Urothelium cell line (cell line): ENCODE results near the gene FHL1.
A peak's percentile ranks its signal among the peaks of the same experiment; 100 is the strongest.
"Not testable (repeated sequence)": the region's sequence is repeated elsewhere in the genome, so short reads cannot be mapped to it uniquely, and the experiment has no call there.

ENCODE experiments used
- DNase-seq: peaks from one replicate; pipeline ENCODE4 v3.0.0; 2011; ENCODE audit warnings: low spot score, mixed read lengths
- FAIRE-seq: peaks from 2 replicates; lab custom pipeline; 2011; peaks lifted over from hg19 to GRCh38; lab: Jason Lieb, UNC

FHL1 gene

GRCh38 chrX:136147315-136147901, at the start of gene FHL1:
Gene FHL1 (plus strand): TSS chrX:136147533.
- DNase-seq (peak; percentile 45), FAIRE-seq (no peak)

DNA sequence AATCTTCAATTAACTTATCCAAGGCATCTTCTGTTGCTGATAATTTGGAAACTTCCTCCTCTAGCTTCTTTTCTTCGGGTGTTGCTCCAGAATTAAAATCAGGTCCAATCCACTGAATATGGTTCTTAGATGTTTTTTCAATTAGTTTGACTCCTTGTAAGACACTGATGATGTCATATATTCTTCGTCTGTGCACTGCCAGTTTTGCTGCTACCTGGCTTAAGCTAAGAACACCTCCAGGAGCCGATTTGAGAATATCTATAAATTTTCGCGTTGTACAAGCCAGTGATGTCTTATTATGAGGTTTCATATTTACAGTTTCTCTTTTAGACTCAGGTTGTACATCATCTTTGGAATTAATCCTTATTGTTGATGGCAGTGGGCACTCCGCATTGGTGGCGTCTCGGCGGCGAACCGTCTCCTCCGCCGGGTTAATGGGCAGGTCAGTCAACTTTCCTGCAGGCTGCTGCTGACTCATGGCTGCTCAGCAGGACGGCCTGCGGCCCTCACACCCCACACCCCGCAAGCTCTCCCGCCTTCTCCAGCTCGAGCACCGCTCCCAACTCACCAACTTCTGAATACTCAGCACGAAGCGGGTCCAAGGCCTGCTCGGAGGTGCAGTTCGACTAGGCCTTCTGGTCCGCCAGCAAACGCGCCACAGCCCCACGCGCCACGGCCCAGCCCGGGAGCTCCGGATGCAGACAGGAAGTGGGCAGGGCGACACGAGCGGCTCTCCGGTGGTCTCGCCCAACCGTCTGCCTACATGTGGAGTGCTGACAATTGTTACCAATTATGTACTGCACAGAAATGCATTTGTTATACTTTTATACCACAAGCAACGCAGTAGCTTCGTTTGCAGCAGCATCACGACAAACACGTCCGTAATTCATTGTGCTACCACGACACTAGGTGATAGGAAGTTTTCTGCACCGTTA, 49.2 kb upstream of the FHL1 start:
- FAIRE-seq (no peak), DNase-seq (no peak)

GRCh38 chrX:136104936-136105335, 42.4 kb upstream of the FHL1 start:
- no peak for FAIRE-seq
- DNase-seq, result no peak

GRCh38 chrX:136106920-136107528, 40.3 kb upstream of the FHL1 start:
- DNase-seq (no peak), FAIRE-seq (no peak)

DNA sequence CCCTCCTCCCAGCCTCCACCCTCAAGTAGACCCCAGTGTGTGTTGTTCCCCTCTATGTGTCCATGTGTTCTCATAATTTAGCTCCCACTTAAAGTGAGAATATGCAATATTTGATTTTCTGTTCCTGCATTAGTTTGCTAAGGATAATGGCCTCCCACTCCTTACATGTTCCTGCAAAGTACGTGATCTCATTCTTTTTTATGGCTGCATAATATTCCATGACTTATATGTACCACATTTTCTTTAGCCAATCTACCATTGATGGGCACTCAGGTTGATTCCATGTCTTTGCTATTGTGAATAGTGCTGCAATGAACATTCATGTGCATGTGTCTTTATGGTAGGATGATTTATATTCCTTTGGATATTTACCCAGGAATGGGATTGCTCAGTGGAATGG, 38.4 kb upstream of the FHL1 start:
- not testable (repeated sequence) for FAIRE-seq, DNase-seq

- FAIRE-seq, result no peak
- no peak for DNase-seq
These were observed 35.0 kb upstream of the FHL1 start for GRCh38 chrX:136112286-136112685.

DNA sequence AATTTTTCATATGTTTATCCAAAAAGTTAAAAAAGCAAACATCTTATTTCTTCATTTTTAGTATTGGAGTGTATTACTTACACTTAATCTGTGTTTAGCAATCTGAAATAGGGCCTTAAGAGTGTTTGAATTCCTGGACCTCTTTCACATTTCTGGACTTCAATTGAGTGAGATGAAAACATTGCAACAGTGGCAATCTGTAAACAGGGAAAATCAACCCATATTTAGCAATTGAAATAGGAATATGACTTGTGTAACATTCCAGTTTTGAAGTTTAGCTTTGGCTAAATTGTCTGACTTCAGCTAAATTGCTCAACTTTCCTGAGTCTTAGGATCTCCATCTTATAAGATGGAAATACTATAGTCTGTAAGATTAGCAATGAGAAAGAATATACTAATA, 34.6 kb upstream of the FHL1 start:
- no peak for FAIRE-seq
- no peak for DNase-seq

DNA sequence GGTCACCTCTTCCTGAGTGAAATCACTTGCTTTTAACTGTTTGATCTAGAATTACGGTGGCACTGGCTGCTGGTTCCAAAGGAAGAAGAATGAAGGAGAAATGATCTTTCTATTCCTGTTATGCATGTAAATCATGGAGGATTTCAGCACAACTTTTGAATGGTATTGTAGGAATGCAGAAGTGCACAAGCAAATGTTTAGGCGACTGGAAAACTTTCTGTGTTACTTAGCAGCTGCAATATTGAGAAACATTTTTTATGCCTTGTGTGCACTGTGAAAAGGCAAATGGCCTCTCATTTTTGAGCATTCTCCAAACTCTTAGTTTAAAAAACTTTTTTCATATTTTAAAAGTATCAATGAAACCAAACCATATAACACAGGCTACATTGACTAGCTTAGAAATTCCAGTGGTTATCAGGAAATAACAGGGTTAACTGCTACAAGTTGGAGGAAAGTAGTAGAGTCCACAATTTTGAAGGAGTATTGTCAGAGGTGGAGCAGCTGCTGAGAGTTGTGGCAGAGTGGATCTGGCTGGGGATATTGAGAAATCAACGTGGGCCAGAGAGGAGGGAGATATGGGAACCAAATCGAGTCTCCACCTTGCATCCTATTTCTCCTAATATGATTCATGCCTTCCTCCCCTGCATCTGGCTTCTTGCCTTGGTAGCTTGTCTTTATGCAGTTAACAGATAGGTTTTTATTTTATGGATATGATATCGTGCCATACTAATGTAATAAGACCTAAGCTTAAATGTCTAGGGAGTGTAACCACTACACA, 32.0 kb upstream of the FHL1 start:
- FAIRE-seq (no peak), DNase-seq (no peak)

DNA sequence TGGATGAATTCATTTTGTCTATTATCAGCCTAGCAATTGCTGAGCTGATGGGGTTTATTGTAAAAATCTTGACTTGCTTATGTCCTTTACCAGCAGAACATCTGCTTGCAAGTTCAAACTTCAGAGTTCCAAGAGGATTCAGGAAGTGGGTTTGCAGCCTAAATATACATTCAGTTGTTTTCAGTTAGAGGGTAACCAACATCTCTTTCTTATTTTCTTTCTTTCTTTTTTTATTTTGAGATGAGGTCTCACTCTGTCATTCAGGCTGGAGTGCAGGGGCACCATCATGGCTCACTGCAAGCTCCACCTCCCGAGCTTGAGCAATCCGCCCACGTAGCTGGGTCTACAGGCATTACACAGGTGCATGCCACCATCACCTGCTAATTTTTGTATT, 31.4 kb upstream of the FHL1 start:
- DNase-seq, result no peak

DNA sequence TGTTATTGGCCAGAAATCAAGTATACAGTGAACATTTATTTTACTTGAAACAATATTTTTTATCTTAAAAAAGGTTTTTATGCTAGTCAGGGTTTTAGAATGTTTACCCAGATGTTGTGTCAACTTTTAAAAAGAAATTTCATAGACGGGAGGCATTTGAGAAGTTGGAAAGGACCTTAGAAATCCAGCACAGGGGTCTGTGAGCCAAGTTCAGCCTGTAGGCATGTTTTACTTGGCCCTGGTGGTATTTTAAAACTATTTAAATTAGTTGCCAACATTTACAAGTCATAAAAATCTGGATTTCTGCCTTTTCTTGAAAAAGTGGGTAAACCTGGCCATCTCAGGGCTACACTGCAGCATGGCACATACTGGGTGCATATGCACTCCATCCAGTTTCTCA, 25.5 kb upstream of the FHL1 start:
- DNase-seq (no peak), FAIRE-seq (no peak)

More for the DNA sequence above, 31.4 kb upstream of the FHL1 start:
- no peak for FAIRE-seq

- no peak for FAIRE-seq
- DNase-seq, result no peak
These were observed 25.1 kb upstream of the FHL1 start for GRCh38 chrX:136122207-136122606.

DNA sequence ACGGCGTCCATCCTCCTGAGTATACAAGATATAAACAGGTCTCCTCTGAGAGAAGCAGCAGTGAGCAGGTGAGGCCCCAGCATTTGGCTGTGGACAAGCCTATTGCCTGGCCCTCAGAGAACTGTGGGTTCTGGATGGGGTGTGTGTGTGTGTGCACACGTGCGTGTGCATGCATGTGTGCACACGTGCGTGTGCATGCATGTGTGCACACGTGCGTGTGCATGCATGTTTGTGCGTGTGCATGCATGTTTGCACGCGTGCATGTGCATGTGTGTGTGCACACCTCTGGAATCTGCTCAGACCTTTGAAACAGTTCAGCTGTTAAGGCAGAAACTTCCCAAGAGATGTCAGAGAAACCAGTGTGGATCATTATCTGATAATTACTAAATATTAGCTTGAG, 22.2 kb upstream of the FHL1 start:
- no peak for FAIRE-seq
- DNase-seq, result no peak

GRCh38 chrX:136126371-136126770, 21.0 kb upstream of the FHL1 start:
- FAIRE-seq, result no peak

DNA sequence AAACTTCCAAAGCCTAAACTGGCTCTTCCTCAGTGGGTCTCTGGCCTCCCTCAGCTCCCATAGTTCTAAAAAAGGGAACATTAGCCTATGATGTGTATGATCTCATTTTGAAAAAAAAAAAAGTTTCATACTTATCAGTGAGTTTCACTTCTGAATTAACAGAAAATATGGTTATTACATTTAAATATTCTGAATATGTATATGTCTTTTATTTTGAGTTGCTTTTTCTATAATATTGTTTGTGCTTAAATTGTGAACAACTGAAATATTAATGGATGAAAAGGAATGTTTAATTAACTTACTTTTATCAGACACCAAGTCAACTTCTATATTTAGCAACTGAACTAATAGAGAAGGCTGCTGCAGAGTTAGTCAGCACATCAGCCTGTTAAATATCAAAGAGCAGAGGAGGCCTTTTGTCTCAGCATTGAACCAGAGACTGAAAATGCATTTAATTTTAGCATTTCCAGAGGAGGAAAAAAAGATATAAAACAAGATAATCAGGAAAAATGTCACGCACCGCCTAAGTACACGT, 20.4 kb upstream of the FHL1 start:
- DNase-seq (no peak), FAIRE-seq (no peak)

More at GRCh38 chrX:136126371-136126770, 21.0 kb upstream of the FHL1 start:
- no peak for DNase-seq

DNA sequence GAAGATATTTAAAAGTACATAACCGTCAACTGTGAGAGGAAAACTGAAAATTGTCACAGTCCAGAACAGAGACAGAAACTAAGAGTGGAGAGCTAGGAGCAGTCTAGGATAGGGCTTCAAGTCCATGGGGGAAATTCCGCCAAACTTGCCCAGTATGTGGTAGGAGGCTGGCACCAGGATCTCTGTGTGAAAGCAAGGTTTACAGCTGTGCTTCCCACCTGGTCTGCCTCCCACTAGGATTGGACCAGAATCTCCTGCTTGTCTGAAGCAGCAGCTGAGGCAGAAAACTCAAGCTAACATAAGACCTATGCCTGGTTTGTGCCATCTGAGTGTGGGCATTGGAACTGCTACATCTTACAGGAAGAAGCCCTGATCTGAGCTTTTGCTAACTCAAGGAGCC, 18.6 kb upstream of the FHL1 start:
- no peak for DNase-seq
- FAIRE-seq, result no peak

- FAIRE-seq, result no peak
- peak; percentile 28 for DNase-seq
These were observed 16.2 kb upstream of the FHL1 start for GRCh38 chrX:136130931-136131833.

DNA sequence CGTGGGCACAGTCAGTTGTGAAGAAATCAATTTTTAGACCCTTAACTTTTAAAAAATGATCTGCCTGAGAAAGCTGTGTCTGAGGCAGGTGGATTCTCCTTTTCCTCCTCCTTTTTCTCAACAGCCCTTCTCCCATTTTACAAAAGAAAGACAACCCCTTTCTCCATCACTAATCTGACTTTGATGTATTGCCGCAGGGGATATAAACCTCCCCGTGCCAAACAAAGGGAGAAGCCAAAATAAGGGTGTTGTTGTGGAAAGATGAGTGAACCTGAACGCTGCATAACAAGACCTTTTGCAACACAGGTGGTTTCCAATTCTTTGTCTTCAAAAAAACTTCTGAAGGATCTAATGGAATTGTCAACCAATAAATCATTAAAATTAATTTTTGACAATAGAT, 8.4 kb upstream of the FHL1 start:
- FAIRE-seq, result no peak
- no peak for DNase-seq

DNA sequence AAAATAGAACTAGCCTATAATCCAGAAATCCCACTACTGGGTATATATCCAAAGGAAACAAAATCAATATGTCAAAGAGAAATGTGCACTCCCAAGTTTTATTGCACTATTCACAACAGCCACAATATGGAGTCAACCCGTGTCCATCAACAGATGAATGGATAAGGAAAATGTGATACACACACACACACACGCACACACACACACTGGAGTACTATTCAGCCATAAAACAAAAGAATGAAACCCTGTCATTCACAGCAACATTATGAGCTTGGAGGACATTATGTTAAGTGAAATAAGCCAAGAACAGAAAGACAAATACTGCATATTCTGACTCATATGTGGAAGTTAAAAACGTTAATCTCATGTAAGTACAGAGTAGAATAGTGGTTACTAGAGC, 5.8 kb upstream of the FHL1 start:
- DNase-seq (no peak), FAIRE-seq (no peak)

DNA sequence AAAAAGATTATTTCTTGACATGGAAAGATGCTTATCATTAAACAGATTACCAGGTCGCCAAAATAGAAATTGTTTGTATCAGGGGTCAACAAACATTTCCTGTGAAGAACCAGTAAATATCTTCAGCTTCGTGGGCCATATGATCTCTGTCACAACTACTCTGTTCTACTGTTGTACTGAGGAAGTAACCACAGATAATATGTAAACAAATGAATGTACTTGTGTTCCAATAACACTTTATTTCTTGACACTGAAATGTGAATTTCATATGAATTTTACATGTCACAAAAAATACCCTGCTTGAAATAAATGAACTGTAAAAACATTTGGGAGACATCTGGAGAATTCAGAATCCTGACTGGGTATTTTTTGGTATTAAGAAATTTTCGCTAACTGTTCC, 4.7 kb upstream of the FHL1 start:
- FAIRE-seq, result no peak
- DNase-seq, result no peak

DNA sequence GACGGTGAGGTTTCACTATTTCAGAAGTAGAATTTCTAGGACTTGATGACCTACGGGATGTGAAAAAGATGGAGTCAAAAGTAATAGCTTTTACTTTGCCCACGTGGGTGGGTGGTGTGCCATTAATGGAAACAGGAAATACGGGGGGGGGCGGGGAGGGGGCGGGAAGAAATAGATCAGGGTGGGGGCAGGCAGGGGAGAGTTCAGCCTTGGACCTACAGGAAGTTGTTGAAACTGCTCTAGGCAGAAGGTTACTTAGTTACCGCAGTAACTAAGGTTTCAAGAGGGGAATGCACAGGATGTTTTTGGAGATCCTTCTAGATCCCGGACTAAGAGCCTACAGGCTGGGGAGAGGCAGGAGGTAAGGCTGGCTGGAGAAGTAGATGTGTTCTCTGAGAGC, 3.6 kb upstream of the FHL1 start:
- FAIRE-seq (no peak), DNase-seq (no peak)
